IPS-18c (cell line): Measurements from ENCODE around the gene PCSK2.

Experiments
- H3K4me3 ChIP-seq: 2 replicates; pipeline ENCODE4 v1.7.0; 2013; ENCODE audit warnings: low read depth, mild to moderate bottlenecking, low read length, moderate library complexity; ENCODE audit not compliant: insufficient read depth
- H3K9me3 ChIP-seq: one replicate; pipeline ENCODE4 v1.6.1; 2013; ENCODE audit warnings: mild to moderate bottlenecking, low read length, moderate library complexity; ENCODE audit not compliant: control insufficient read depth, insufficient read depth

The PCSK2 gene

DNA sequence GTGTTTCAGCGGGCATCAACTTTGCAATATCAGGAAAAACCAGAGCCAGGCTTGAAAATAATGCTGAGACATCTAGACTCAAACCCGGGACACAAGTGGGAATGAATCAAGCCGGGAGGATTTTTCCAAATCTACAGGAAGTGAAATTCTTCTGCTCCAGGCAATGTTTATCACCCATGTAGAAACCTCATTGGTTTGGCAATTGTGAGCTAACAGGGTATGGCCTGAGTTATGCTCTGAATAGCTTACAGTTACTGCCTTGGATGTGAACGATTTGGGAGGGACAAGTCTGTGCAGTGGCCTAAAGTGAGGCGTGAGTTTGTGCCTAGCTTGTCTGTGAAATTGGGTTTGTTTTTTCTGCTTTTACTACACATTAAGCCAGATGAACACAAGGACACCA lies 87.4 kb downstream of the PCSK2 start:
- no peaks in the 10 kb centered on the region for H3K9me3 ChIP-seq
- H3K4me3 ChIP-seq: no peak overlapping the region

GRCh38 chr20:17315407-17316231 lies 88.8 kb downstream of the PCSK2 start:
- Histone ChIP-seq H3K4me3 (no peak overlapping the region; the same call in 1 of the 2 replicates), H3K9me3 (no peaks in the 10 kb centered on the region)

GRCh38 chr20:17316316-17317038 lies 89.6 kb downstream of the PCSK2 start:
- no peak overlapping the region for H3K4me3 ChIP-seq
- H3K9me3 ChIP-seq: no peaks in the 10 kb centered on the region

DNA sequence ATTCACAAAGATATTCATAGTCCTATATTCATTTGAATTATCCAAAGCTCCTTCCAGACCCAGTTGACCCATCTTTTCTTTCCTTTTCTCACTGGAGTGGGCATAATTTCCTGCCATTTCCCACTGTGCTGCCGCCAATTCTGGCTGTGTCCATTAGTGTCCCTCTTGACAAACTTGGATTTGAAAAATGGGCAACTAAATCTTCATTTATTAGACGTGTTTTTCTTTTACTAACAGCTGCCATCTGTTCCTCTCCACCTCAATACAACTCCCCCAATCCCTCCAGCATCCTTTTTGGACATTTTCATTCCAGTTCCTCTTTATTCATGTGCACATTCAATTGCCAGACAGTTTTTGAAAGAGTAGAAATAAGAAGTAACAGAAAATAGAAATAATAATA lies 90.5 kb downstream of the PCSK2 start:
- H3K9me3 ChIP-seq: no peaks in the 10 kb centered on the region
- no peak overlapping the region for H3K4me3 ChIP-seq

- no peaks in the 10 kb centered on the region for H3K9me3 ChIP-seq
- H3K4me3 ChIP-seq: no peak overlapping the region
These were observed 93.6 kb downstream of the PCSK2 start for GRCh38 chr20:17320456-17320855.

DNA sequence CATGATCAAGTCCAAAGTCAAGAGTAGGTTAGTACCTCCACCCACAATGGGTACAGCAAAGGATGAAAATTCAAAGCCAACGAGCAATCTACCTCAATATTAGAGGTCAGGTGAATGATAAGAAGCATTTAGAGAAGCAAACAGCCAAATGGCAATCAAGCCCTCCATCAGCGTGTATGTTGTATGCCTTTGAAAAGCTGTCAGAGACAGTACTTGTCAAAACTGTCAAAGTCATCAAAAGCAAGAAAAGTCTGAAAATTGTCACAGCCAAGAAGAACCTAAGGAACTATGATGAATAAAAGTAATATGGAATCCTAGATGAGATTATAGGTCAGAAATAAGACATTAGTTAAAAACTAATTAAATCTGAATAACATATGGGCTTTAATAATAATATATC lies 99.3 kb downstream of the PCSK2 start:
- Histone ChIP-seq H3K4me3 (no peak overlapping the region), H3K9me3 (no peaks in the 10 kb centered on the region)

DNA sequence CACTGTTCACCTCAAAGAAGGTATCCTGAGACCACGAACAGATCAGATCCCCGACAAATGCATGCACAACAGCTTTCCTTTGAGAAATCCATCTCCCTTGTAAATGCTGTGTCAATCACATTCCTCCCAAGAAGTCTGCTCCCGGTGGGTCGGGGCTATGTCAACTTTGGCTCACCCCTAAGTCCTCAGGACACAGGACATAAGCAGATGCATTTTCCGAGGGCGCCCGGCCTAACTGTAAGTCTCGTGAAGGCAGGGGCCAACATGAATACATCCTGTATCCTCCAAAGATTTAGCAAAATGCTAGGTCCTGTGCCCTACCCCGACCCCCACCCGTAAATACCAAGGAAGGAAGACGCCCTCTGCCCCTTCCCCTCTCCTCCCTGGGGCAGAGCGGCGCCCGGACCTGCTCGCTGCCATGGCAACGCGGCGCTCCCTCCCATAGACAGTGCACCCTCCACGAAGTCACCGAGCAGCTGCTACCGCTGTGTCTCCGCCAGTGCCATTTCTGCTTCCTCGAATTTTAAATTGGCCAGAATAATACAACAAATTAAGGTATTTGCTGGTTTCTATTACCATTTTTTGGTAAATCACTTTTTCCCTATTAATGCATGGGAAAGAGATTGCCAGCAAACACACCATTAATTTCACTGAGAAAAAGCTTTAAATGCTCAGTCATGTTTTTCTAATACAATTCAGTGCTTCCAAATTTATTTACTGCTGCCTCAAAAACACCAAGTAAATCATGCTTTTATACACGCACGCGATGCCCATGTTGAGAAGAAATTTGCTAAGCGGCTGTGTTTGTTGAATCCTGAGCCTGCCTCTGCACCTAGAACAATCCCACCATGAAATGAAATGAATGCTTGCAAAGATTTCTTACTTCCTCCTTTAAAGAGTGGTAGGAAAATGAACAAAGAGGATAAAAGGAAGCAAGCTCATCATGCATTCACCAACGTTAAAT lies 100.6 kb downstream of the PCSK2 start:
- H3K9me3 ChIP-seq: no peaks in the 10 kb centered on the region
- H3K4me3 ChIP-seq: no peak overlapping the region

DNA sequence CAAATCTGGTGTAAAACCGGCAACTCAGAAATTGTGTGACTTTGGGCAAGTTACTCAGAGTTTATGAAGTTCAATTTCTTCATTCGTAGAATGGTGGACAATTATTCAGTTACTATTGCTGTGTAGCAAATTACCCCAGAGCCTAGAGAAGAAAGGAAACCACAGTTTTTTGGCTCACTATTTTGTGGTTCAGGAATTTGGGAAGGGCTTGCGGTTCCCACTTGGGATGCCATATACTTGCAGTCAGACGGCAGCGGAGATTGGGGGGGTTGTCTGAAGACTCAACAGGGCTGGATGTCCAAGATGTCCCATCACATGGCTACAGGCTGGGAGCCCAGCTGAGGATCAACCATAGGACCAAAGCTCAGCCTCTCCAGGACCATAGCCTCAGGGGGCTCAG lies 108.1 kb downstream of the PCSK2 start:
- Histone ChIP-seq H3K4me3 (no peak overlapping the region), H3K9me3 (no peaks in the 10 kb centered on the region)

- Histone ChIP-seq H3K9me3 (no peaks in the 10 kb centered on the region), H3K4me3 (no peak overlapping the region)
These were observed 112.2 kb downstream of the PCSK2 start for GRCh38 chr20:17339000-17339399.

DNA sequence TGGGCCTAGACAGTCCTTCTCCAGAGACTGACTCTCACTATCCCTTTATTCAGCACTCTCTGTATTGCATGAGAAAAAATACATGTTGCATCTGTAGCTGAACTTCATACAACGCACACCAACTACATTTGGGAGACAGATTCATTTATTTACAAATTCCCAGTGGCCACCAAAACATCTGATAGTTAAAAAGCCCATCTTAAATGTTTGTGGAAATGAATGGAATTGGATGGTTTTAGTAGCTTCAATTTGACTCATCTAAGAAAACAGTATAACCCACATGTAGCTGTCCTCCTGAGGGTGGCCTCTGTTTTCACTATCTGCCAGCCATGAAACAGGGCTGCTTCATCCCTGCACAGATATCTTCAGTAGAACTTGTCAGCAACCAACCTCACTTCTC lies 116.3 kb downstream of the PCSK2 start:
- Histone ChIP-seq H3K9me3 (no peaks in the 10 kb centered on the region), H3K4me3 (no peak overlapping the region)

DNA sequence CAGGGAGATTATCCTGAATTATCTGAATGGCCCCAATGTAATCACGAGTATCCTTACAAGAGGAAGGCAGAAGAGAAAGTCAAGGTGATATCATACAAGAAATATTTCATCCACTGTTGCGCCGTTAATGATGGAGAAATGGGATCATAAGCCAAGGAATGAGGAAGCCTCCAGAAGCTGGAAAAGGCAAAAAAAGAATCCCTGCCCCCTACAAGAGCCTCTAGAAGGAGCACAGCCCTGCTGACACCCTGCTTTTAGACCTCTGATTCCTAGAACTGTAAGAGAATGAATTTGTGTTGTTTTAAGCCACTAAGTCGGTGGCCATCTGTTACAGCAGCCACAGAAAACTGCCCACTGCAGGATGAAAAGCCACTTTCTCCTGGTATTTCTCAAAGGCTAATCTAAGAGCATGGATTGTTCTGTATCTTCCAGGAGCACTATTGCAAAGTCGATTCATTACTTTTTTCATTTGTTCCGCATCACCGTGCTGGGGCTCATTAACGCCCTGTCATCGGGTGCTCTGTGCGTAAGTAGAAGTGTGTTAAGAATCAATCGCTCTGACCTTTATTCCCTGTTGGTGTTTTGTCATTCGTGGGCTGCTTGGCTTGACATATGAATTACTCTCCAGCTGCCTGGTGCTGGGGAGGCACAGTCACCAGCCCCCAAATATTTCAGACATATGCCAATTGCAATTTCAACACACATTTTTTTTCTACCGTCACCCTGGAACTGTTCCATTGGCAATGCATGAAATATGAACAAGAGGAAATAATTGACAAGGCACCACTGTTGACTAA lies 117.0 kb downstream of the PCSK2 start:
- no peaks in the 10 kb centered on the region for H3K9me3 ChIP-seq
- no peak overlapping the region for H3K4me3 ChIP-seq

DNA sequence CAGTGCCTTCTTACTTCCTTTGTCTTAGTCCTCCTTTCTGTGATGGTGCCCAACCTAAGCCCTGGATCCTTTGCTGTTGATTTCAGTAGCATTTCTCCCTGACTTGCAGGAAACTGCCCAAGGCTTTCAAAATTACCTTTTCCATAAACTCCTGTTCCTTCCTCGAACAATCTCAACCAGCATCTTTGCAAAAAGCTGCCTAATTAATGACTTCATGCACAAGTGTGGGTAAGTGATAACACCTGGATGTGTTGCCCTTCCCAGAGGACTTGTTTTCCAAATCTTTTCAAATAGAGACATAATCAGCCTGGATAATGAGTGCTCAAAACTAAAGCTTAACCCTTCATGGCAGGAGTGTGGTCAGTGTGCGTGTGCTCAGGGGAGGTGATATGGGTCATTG lies 118.0 kb downstream of the PCSK2 start:
- Histone ChIP-seq H3K9me3 (no peaks in the 10 kb centered on the region), H3K4me3 (no peak overlapping the region)

DNA sequence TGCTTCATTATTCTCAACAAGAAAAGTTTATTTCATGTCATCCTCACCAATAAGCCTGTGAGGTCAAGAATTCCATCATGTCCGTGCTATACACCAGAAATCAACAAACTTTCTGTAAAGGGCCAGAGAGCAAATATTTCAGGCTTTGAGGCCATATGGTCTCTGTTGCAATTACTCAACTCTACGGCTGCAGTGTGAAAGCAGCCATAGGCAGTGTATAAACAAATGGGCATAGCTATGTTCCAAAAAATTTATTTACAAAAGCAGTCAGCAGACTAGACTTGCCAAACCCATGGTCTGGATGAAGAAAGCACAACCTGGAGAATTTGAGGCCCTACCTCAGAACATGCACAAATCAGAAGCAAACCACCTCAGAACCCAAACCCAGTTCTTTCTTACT lies 118.5 kb downstream of the PCSK2 start:
- Histone ChIP-seq H3K9me3 (no peaks in the 10 kb centered on the region), H3K4me3 (no peak overlapping the region)

DNA sequence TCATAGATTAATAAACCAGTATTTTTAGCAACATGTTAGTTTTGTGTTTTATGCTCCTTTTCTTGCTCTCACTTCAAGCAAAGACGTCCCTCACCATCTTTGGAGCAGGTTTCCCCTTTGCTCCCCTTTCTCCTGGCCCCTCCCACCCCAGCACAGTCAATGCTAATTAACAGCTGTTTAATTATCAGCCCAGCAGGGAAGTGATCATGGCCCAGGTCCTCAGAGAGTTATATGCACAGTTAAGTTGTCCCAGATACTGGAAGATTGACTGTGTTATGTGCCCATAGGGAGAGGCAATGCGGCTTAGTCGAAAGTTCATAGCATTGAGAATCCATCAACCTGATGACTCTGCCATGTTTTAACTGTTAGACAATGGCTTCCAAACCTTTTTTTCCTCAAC lies 123.5 kb downstream of the PCSK2 start:
- peaks cover 3% of the 10 kb centered on the region for H3K9me3 ChIP-seq
- H3K4me3 ChIP-seq: no peak overlapping the region

DNA sequence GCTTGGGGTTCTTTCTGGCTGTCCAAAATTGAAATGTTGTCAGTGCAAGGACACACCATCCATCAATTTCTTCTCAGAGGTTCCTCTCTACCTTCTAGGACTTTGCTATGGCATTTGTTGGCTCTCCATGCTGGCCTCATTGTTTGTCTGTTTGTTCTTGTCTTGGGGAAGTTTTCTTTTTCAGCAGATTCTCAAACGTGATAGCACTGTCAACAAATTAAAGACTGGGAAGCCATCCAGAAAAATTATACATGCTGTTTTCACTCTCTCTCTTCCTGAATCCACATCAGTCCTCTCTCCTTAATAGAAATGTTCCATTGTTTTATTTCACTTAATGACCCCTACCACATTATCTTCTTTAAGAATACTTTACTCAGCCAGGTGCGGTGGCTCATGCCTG lies 130.4 kb downstream of the PCSK2 start:
- Histone ChIP-seq H3K9me3 (peaks cover 3% of the 10 kb centered on the region), H3K4me3 (no peak overlapping the region)

DNA sequence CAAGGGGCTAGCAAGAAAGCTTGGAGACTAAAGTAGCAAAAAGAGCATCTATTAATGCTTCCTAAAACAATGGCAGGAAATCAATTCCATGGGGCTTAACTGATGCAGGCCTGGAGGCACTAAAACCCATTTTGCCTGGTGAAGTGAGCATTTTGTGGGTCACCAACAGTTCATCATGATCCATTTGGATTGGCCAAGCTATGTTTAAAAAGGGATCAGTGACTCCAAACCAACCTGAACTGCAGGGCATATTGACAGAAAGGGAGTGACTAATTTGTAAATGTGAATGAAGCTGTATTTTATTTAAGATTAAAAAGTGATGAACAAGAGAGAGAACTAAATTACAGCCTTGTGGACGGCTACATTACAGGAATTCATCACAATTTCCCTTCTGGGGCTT lies 132.0 kb downstream of the PCSK2 start:
- H3K9me3 ChIP-seq: no peaks in the 10 kb centered on the region
- no peak overlapping the region for H3K4me3 ChIP-seq

DNA sequence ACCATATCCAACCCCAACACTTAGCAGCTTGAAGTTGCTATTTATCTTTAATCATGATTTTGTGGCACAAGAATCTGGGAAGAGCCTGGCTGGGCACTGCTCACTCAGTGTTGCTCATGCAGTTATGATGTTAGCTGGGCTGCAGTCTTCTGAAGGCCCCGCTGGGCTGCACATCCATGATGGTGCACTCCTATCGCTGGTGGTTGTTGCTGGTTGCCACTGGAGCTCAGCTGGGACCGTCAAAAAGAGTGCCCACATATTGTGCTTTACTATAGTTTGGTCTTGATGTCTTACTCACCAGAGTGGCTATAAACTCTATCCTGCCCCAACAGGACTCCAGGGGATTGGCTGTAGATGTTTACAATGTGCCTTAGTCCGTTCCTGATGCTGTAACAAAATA lies 137.8 kb downstream of the PCSK2 start:
- Histone ChIP-seq H3K4me3 (no peak overlapping the region), H3K9me3 (no peaks in the 10 kb centered on the region)
